Measurements from ENCODE around the gene ABI3BP.

DNA sequence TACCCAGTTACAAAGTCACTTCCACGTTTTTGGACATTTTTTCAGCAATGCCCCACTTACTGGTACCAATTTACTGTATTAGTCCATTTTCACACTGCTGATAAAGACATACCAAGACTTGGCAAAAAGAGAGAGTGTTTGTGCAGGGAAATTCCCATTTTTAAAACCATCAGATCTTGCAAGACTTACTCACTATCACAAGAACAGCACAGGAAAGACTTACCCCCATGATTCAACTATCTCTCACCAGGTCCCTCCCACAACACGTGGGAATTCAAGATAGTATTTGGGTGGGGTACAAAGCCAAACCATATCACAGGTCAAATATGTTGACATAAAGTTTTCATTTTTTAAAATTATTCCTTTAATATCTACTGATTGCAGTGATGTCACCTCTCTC is 16.2 kb upstream of the ABI3BP start:
- TF ChIP-seq, protein P1, sequence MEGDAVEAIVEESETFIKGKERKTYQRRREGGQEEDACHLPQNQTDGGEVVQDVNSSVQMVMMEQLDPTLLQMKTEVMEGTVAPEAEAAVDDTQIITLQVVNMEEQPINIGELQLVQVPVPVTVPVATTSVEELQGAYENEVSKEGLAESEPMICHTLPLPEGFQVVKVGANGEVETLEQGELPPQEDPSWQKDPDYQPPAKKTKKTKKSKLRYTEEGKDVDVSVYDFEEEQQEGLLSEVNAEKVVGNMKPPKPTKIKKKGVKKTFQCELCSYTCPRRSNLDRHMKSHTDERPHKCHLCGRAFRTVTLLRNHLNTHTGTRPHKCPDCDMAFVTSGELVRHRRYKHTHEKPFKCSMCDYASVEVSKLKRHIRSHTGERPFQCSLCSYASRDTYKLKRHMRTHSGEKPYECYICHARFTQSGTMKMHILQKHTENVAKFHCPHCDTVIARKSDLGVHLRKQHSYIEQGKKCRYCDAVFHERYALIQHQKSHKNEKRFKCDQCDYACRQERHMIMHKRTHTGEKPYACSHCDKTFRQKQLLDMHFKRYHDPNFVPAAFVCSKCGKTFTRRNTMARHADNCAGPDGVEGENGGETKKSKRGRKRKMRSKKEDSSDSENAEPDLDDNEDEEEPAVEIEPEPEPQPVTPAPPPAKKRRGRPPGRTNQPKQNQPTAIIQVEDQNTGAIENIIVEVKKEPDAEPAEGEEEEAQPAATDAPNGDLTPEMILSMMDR (IDR thresholded peaks at IDR 0.05) = no peak
- TF ChIP-seq POLR2A (IDR thresholded peaks at IDR 0.05) = no peak
